Nephron (organoid): Measurements from ENCODE around the gene CACNB3.

ENCODE experiments used
- H3K27ac Mint-ChIP-seq, 3 experiments: 2 replicates each; pipeline ENCODE4 v1.8.0; 2020; ENCODE audit warnings: mixed read lengths in 3 of 3, mild to moderate bottlenecking in 2 of 3, moderate library complexity in 1 of 3
- H3K27me3 Mint-ChIP-seq: 2 replicates; pipeline ENCODE4 v1.8.0; 2021; ENCODE audit warnings: low read depth, mild to moderate bottlenecking, moderate library complexity, mixed read lengths
- H3K36me3 Mint-ChIP-seq: 2 replicates; pipeline ENCODE4 v1.8.0; 2020; ENCODE audit warnings: low read depth, mixed read lengths
- H3K4me1 Mint-ChIP-seq: 2 replicates; pipeline ENCODE4 v1.8.0; 2020; ENCODE audit warnings: mixed read lengths
- H3K4me3 Mint-ChIP-seq, 3 experiments: 2 replicates each; pipeline ENCODE4 v1.8.0; 2020; ENCODE audit warnings: mild to moderate bottlenecking in 3 of 3, mixed read lengths in 3 of 3, moderate library complexity in 2 of 3
- H3K9me3 Mint-ChIP-seq: 2 replicates; pipeline ENCODE4 v1.8.0; 2020; ENCODE audit warnings: mixed read lengths
- TF ChIP-seq, protein P1 (sequence below), 3 experiments: fragments of 200-600 bp; sonication (generic); IDR thresholded peaks; one replicate each; pipeline ENCODE4 v1.5.0; 2021; ENCODE audit warnings: antibody characterized with exemption in 3 of 3; ENCODE audit not compliant: unreplicated experiment in 3 of 3

The CACNB3 gene

GRCh38 chr12:48818831-48819590 lies 715 bp downstream of the CACNB3 start:
- Mint-ChIP-seq H3K27me3 (peaks cover 3% of the 10 kb centered on the region), H3K4me3 (peak overlapping the region; percentile 87 to 91 (median 91)), H3K36me3 (peaks cover 4% of the 10 kb centered on the region), H3K27ac (peak overlapping the region; percentile 61 to 78 (median 77)), H3K9me3 (no peaks in the 10 kb centered on the region), H3K4me1 (peaks cover 53% of the 10 kb centered on the region)
- TF ChIP-seq, protein P1, sequence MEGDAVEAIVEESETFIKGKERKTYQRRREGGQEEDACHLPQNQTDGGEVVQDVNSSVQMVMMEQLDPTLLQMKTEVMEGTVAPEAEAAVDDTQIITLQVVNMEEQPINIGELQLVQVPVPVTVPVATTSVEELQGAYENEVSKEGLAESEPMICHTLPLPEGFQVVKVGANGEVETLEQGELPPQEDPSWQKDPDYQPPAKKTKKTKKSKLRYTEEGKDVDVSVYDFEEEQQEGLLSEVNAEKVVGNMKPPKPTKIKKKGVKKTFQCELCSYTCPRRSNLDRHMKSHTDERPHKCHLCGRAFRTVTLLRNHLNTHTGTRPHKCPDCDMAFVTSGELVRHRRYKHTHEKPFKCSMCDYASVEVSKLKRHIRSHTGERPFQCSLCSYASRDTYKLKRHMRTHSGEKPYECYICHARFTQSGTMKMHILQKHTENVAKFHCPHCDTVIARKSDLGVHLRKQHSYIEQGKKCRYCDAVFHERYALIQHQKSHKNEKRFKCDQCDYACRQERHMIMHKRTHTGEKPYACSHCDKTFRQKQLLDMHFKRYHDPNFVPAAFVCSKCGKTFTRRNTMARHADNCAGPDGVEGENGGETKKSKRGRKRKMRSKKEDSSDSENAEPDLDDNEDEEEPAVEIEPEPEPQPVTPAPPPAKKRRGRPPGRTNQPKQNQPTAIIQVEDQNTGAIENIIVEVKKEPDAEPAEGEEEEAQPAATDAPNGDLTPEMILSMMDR (IDR thresholded peaks at IDR 0.05; ENCODE audit: unreplicated experiment in 3 of 3) = no peak

DNA sequence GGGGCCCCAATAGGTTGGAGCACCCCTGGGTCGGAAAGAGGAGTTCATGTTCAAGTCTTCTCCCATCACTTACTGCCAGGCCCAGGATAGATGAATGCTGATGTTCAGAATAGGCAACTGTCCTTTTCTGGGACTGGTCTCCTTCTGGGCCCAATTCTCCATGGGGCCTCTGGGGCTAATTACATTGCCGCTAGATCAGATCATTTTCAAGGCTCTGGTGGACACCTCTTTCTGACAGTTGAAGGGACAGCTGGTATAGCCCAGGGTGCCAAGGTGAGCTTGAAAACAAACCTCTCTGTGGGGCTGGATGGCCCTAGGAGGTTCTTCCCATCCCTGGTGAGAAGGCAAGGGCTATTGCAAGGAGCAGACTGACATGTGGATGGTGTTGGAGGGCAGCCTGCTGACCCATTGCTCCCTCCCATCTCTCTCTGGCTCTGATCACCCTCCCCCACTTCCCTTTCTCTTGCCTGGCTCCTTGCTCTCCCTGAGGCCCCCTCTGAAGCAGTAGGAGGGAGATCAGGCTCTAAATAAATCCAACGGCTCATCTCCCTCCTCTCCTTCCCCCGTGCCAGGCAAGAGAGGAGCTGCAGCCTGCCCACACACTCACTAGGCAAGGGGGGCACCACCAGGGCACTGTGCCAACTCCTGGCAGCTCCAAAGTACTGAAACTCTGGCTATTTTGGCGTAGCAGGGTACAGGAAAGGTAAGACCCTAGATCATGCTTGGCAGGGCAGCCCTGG lies 1.9 kb downstream of the CACNB3 start:
- peaks cover 53% of the 10 kb centered on the region for H3K4me1 Mint-ChIP-seq
- TF ChIP-seq, protein P1 (IDR thresholded peaks at IDR 0.05; ENCODE audit: unreplicated experiment in 3 of 3) = no peak
- peaks cover 11% of the 10 kb centered on the region for H3K36me3 Mint-ChIP-seq
- peaks cover 3% of the 10 kb centered on the region for H3K27me3 Mint-ChIP-seq
- no peaks in the 10 kb centered on the region for H3K9me3 Mint-ChIP-seq
- H3K4me3 Mint-ChIP-seq = peak overlapping the region; percentile 87 to 91 (median 91)
- H3K27ac Mint-ChIP-seq = peak overlapping the region; percentile 61 to 78 (median 77)

DNA sequence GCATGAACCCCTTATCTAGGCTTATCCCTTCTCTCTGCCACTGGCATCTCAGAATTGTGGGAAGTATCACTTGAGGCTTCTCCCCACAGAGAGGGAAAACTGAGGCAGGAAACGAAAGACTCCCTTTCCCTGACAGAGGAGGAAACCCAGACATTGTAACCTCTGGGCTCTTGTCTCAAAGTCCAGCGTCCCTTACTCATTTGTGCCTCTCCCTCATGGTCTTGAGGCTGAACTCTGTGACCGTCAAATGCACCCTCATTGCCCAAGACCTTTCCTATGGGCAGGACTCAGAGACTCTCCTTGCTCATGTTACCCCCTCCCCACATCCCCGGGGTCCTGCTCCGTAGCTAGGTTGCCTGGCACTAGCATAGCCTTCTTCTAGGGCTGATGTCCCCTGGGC lies 3.8 kb downstream of the CACNB3 start:
- Mint-ChIP-seq H3K27me3 (peaks cover 2% of the 10 kb centered on the region), H3K9me3 (no peaks in the 10 kb centered on the region), H3K36me3 (peaks cover 19% of the 10 kb centered on the region), H3K4me3 (peak overlapping the region; percentile 13 to 53 (median 20)), H3K4me1 (peaks cover 35% of the 10 kb centered on the region), H3K27ac (no peak overlapping the region)
- TF ChIP-seq, protein P1 (IDR thresholded peaks at IDR 0.05; ENCODE audit: unreplicated experiment in 3 of 3) = no peak

GRCh38 chr12:48822711-48823110 lies 4.4 kb downstream of the CACNB3 start:
- Mint-ChIP-seq H3K27me3 (no peaks in the 10 kb centered on the region), H3K4me3 (no peak overlapping the region), H3K9me3 (no peaks in the 10 kb centered on the region), H3K27ac (no peak overlapping the region), H3K36me3 (peaks cover 19% of the 10 kb centered on the region), H3K4me1 (peaks cover 30% of the 10 kb centered on the region)
- TF ChIP-seq, protein P1 (IDR thresholded peaks at IDR 0.05; ENCODE audit: unreplicated experiment in 3 of 3) = no peak

DNA sequence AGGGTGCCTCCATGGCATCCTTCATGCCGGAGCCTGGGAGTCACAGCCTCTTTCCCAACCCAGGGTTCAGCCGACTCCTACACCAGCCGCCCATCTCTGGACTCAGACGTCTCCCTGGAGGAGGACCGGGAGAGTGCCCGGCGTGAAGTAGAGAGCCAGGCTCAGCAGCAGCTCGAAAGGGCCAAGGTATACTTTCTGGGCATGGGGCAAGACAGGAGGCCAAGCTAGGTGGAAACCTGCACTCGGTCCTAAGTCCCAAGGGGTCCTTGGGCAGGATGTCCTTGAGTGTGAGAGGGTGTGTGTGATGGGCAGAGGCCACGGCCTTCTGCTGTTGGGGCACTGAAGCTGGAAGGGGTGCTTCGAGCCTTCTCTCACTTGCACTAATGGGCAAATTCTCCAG lies 5.0 kb downstream of the CACNB3 start:
- Mint-ChIP-seq H3K27ac (no peak overlapping the region), H3K36me3 (peaks cover 20% of the 10 kb centered on the region), H3K4me1 (peaks cover 30% of the 10 kb centered on the region), H3K27me3 (no peaks in the 10 kb centered on the region), H3K4me3 (no peak overlapping the region), H3K9me3 (no peaks in the 10 kb centered on the region)
- TF ChIP-seq, protein P1 (IDR thresholded peaks at IDR 0.05; ENCODE audit: unreplicated experiment in 3 of 3) = no peak
